ENCODE results near the gene C1QTNF9B.

The C1QTNF9B gene

DNA sequence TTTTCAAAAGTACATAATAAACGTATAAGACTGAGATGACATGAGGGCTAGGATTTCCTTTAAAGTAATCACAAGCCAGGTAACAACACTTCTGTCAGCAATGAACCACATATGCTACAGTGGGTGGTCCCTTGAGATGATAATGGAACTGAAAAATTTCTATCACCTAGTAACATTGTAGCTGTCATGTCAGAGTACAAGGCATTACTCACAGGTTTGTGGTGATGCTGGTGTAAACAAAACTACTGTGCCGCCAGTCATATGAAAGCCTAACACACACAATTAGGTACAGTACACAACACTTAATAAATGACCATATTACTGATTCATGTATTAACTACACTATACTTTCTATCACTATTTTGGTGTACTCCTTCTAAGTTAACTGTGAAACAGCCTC, 45.0 kb downstream of the C1QTNF9B start:
- no peak overlapping the region for H3K27ac ChIP-seq
- no peak overlapping the region for H3K4me3 ChIP-seq (ENCODE audit: low read depth in 1 of 2, low read length in 1 of 2)
- H3K9me3 ChIP-seq = no peaks in the 10 kb centered on the region
- H3K4me1 ChIP-seq (ENCODE audit: control insufficient read depth in 1 of 2, insufficient read depth in 1 of 2, low read depth in 1 of 2, low read length in 1 of 2) = no peaks in the 10 kb centered on the region
- TF ChIP-seq, protein P1, sequence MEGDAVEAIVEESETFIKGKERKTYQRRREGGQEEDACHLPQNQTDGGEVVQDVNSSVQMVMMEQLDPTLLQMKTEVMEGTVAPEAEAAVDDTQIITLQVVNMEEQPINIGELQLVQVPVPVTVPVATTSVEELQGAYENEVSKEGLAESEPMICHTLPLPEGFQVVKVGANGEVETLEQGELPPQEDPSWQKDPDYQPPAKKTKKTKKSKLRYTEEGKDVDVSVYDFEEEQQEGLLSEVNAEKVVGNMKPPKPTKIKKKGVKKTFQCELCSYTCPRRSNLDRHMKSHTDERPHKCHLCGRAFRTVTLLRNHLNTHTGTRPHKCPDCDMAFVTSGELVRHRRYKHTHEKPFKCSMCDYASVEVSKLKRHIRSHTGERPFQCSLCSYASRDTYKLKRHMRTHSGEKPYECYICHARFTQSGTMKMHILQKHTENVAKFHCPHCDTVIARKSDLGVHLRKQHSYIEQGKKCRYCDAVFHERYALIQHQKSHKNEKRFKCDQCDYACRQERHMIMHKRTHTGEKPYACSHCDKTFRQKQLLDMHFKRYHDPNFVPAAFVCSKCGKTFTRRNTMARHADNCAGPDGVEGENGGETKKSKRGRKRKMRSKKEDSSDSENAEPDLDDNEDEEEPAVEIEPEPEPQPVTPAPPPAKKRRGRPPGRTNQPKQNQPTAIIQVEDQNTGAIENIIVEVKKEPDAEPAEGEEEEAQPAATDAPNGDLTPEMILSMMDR (IDR thresholded peaks at IDR 0.05) = no peak
- no peaks in the 10 kb centered on the region for H3K27me3 ChIP-seq
- no peaks in the 10 kb centered on the region for H3K36me3 ChIP-seq

DNA sequence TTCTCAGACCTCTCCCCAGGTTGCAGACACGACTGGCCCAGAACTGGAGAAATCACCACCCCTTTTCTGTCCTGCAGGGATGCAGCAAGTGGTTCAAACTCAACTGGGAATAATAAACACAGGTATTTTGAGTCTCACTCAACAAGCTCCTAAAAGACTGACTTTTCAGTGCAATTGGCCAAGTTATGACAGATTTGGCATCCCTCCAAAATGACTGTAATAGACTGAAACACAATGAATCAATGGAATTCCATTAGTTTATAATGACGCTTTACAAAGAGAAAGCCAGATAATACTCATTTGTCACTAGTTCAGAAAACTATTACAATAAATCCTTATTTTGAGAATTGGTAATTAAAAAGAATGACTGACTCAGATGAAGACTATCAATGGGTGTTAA, 46.2 kb downstream of the C1QTNF9B start:
- Histone ChIP-seq H3K27ac (no peak overlapping the region), H3K27me3 (no peaks in the 10 kb centered on the region), H3K36me3 (no peaks in the 10 kb centered on the region), H3K4me3 (ENCODE audit: low read depth in 1 of 2, low read length in 1 of 2) (no peak overlapping the region), H3K9me3 (no peaks in the 10 kb centered on the region), H3K4me1 (ENCODE audit: control insufficient read depth in 1 of 2, insufficient read depth in 1 of 2, low read depth in 1 of 2, low read length in 1 of 2) (no peaks in the 10 kb centered on the region)
- TF ChIP-seq, protein P1 (IDR thresholded peaks at IDR 0.05) = no peak

DNA sequence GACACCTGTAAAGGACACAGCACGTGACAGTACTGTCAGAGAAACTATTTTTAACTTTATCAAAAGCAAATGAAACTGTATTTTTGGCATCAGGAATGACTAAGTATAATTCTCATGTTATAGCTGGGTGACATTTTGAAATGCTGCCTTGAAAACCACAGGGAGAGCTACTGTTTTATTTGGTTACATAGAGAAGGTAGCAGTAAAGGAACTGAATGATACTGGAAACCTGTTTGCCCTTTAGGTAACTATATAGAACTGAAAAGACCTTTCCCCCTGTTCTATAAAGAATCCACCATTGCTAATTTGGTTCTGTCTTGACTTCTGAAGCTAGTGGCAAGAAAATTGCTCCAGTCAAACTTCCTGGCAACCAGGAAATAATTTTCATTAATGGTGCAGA, 47.2 kb downstream of the C1QTNF9B start:
- Histone ChIP-seq H3K36me3 (no peaks in the 10 kb centered on the region), H3K27me3 (no peaks in the 10 kb centered on the region), H3K4me3 (ENCODE audit: low read depth in 1 of 2, low read length in 1 of 2) (no peak overlapping the region), H3K27ac (no peak overlapping the region), H3K9me3 (no peaks in the 10 kb centered on the region), H3K4me1 (ENCODE audit: control insufficient read depth in 1 of 2, insufficient read depth in 1 of 2, low read depth in 1 of 2, low read length in 1 of 2) (no peaks in the 10 kb centered on the region)
- TF ChIP-seq, protein P1 (IDR thresholded peaks at IDR 0.05) = no peak

DNA sequence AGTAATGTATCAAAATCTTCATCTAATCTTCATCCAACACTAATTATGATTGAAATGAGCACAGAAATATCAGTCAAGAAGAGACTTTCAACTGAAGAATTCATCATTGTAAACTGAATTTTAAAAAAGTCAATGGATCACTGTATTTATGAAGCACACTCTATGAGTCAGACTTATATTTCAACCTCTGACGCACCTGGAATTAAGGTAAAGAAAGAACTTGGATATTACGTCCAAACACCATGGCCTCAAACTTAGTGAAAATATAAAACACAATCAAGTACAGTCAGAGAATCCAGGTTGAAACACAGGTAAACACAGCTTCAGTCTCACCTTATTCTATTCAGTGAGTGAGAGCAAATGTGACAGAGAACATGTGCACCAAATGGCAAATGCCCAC, 47.6 kb downstream of the C1QTNF9B start:
- Histone ChIP-seq H3K36me3 (no peaks in the 10 kb centered on the region), H3K4me3 (ENCODE audit: low read depth in 1 of 2, low read length in 1 of 2) (no peak overlapping the region), H3K4me1 (ENCODE audit: control insufficient read depth in 1 of 2, insufficient read depth in 1 of 2, low read depth in 1 of 2, low read length in 1 of 2) (no peaks in the 10 kb centered on the region), H3K27me3 (no peaks in the 10 kb centered on the region), H3K9me3 (no peaks in the 10 kb centered on the region), H3K27ac (no peak overlapping the region)
- TF ChIP-seq, protein P1 (IDR thresholded peaks at IDR 0.05) = no peak

DNA sequence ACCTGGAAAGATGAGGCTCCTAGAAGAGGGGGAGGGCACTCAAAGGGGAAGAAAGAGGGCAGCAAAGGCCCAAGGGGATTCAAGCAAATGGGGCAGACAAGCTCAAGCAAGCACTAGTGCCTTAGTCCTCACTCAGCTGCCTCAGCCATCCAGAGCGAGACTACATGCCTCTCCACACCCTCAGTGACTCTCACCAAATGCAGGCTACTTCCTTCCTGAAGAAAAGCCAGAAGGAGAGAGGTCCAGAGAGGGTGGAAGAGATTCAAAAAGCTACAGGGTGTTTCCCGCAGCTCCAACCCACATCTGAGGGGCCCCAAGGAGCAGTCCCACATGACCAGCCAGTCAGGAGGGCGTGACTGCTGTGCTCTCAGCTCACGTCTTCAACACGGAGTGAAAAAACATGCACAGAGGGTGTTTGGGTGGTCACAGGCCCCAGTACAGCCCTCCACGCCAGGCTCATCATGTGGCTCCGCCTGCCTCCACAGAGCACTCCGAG, 48.6 kb downstream of the C1QTNF9B start:
- Histone ChIP-seq H3K4me3 (ENCODE audit: low read depth in 1 of 2, low read length in 1 of 2) (no peak overlapping the region), H3K36me3 (no peaks in the 10 kb centered on the region), H3K4me1 (ENCODE audit: control insufficient read depth in 1 of 2, insufficient read depth in 1 of 2, low read depth in 1 of 2, low read length in 1 of 2) (no peaks in the 10 kb centered on the region), H3K27ac (no peak overlapping the region), H3K9me3 (no peaks in the 10 kb centered on the region), H3K27me3 (no peaks in the 10 kb centered on the region)
- TF ChIP-seq, protein P1 (IDR thresholded peaks at IDR 0.05) = no peak

DNA sequence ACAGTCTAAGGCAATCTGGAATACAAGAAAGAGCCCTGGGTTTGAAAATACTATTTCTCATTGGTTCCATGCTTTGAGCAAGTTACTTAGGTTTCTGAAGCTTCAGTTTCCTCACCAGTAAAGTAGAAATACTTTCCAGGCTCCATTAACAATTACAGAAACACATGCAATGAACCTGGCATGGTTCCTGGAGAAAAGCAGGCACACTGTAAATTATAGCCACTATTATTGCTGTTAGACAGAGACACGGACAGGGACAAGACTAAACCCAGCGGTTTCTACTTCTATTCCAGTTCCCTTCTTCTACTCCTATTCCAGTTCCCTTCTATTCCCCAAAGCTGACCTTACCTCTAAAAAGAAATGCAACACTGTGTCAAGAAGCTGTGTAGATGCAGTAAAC, 49.3 kb downstream of the C1QTNF9B start:
- no peaks in the 10 kb centered on the region for H3K4me1 ChIP-seq (ENCODE audit: control insufficient read depth in 1 of 2, insufficient read depth in 1 of 2, low read depth in 1 of 2, low read length in 1 of 2)
- no peaks in the 10 kb centered on the region for H3K36me3 ChIP-seq
- no peak overlapping the region for H3K27ac ChIP-seq
- H3K27me3 ChIP-seq = no peaks in the 10 kb centered on the region
- TF ChIP-seq, protein P1 (IDR thresholded peaks at IDR 0.05) = no peak
- no peak overlapping the region for H3K4me3 ChIP-seq (ENCODE audit: low read depth in 1 of 2, low read length in 1 of 2)
- H3K9me3 ChIP-seq = no peaks in the 10 kb centered on the region
